Peyer's patch (tissue), 4 donors: ENCODE results near the gene CELF2. TPM values are rescaled to one million over a fixed set of nuclear protein-coding genes. Genes with fewer than 3 reads are reported as not detected.

Source experiments
- DNase-seq, 3 donors: peaks; one replicate each; pipeline ENCODE4 v3.0.0-alpha.2; 2017 to 2019
- H3K27ac ChIP-seq, 4 donors: fragments of 200-600 bp; sonication (generic); one replicate each; pipeline ENCODE4 v1.5.1; 2016 to 2019
- H3K27me3 ChIP-seq, 2 donors: fragments of 200-600 bp; sonication (generic); one replicate each; pipeline ENCODE4 v1.5.1; 2019
- H3K36me3 ChIP-seq, 3 donors: fragments of 200-600 bp; sonication (generic); one replicate each; pipeline ENCODE4 v1.5.1; 2016 to 2019
- H3K4me1 ChIP-seq, 4 donors: fragments of 200-600 bp; sonication (generic); one replicate each; pipeline ENCODE4 v1.5.1; 2016 to 2019
- H3K4me3 ChIP-seq, 4 donors: fragments of 200-600 bp; sonication (generic); 1 replicate in 3 of 4; 2 replicates in 1 of 4; pipeline ENCODE4 v1.5.1; 2016 to 2019; ENCODE audit warnings: mild to moderate bottlenecking in 1 of 4
- H3K9me3 ChIP-seq, 4 donors: fragments of 200-600 bp; sonication (generic); one replicate each; pipeline ENCODE4 v1.5.1; 2016 to 2019; ENCODE audit warnings: mild to moderate bottlenecking in 1 of 4
- CTCF ChIP-seq, 6 experiments: fragments of 450-650 bp in 4 of 6; fragments of 200-600 bp in 2 of 6; sonication (generic) in 1 of 6; IDR thresholded peaks; one replicate each; pipeline ENCODE4 v1.5.1; 2017 to 2019; ENCODE audit warnings: antibody characterized with exemption in 6 of 6, mild to moderate bottlenecking in 3 of 6, moderate library complexity in 1 of 6
- POLR2A ChIP-seq, 2 donors: fragments of 450-650 bp; IDR thresholded peaks; one replicate each; pipeline ENCODE4 v1.5.1; 2017; ENCODE audit warnings: antibody characterized with exemption in 2 of 2, mild to moderate bottlenecking in 2 of 2, moderate library complexity in 2 of 2
- total RNA-seq, 4 donors: library from RNA; depleted of rRNA; stranded (reverse); fragments of >200 nt; gene quantifications; one replicate each; pipeline ENCODE4 v1.1.0, GENCODE V29; 2016

CELF2 gene
- total RNA-seq, 4 donors from 2014 or later: 20.5 to 110 (median 40.7) TPM

- Histone ChIP-seq H3K4me1 (peaks cover 0 to 18% (median 1%) of the 10 kb centered on the region in 4 donors), H3K9me3 (no peaks in the 10 kb centered on the region), H3K27ac (no peak overlapping the region), H3K36me3 (no peaks in the 10 kb centered on the region), H3K4me3 (no peak overlapping the region), H3K27me3 (no peaks in the 10 kb centered on the region)
- TF ChIP-seq POLR2A (IDR thresholded peaks at IDR 0.05) (no peak), CTCF (IDR thresholded peaks at IDR 0.05) (no peak)
- no peak for DNase-seq
These were observed 184.2 kb downstream of the CELF2 start for GRCh38 chr10:11201911-11202310.

- H3K4me3 ChIP-seq: no peak overlapping the region
These were observed 186.8 kb downstream of the CELF2 start for GRCh38 chr10:11204351-11204942.

GRCh38 chr10:11205030-11205772 is 187.5 kb downstream of the CELF2 start:
- H3K27me3 ChIP-seq: no peaks in the 10 kb centered on the region
- no peaks in the 10 kb centered on the region for H3K36me3 ChIP-seq
- no peak for TF ChIP-seq POLR2A (IDR thresholded peaks at IDR 0.05)
- no peak for TF ChIP-seq CTCF (IDR thresholded peaks at IDR 0.05)
- DNase-seq: no peak
- H3K4me1 ChIP-seq: peaks cover 0 to 11% (median 0%) of the 10 kb centered on the region in 4 donors
- H3K27ac ChIP-seq: no peak overlapping the region
- H3K9me3 ChIP-seq: no peaks in the 10 kb centered on the region
- H3K4me3 ChIP-seq: no peak overlapping the region

More at GRCh38 chr10:11204351-11204942, 186.8 kb downstream of the CELF2 start:
- no peaks in the 10 kb centered on the region for H3K9me3 ChIP-seq
- no peaks in the 10 kb centered on the region for H3K27me3 ChIP-seq
- DNase-seq: no peak
- H3K4me1 ChIP-seq: peaks cover 0 to 5% (median 0%) of the 10 kb centered on the region in 4 donors
- TF ChIP-seq CTCF (IDR thresholded peaks at IDR 0.05) (no peak), POLR2A (IDR thresholded peaks at IDR 0.05) (no peak)
- no peak overlapping the region for H3K27ac ChIP-seq
- no peaks in the 10 kb centered on the region for H3K36me3 ChIP-seq

GRCh38 chr10:11206676-11207559 is 189.2 kb downstream of the CELF2 start:
- H3K36me3 ChIP-seq: no peaks in the 10 kb centered on the region
- DNase-seq: no peak
- no peak overlapping the region for H3K27ac ChIP-seq
- H3K4me1 ChIP-seq: peaks cover 0 to 15% (median 3%) of the 10 kb centered on the region in 4 donors
- H3K4me3 ChIP-seq: no peak overlapping the region
- TF ChIP-seq POLR2A (IDR thresholded peaks at IDR 0.05) (no peak), CTCF (IDR thresholded peaks at IDR 0.05) (no peak)
- H3K9me3 ChIP-seq: no peaks in the 10 kb centered on the region
- no peaks in the 10 kb centered on the region for H3K27me3 ChIP-seq

- DNase-seq: no peak
- peaks cover 0 to 21% (median 3%) of the 10 kb centered on the region in 4 donors for H3K4me1 ChIP-seq
- TF ChIP-seq CTCF (IDR thresholded peaks at IDR 0.05) (no peak), POLR2A (IDR thresholded peaks at IDR 0.05) (no peak)
- no peaks in the 10 kb centered on the region for H3K27me3 ChIP-seq
- no peak overlapping the region for H3K4me3 ChIP-seq
- no peaks in the 10 kb centered on the region for H3K36me3 ChIP-seq
- no peaks in the 10 kb centered on the region for H3K9me3 ChIP-seq
- H3K27ac ChIP-seq: no peak overlapping the region
These were observed 189.8 kb downstream of the CELF2 start for GRCh38 chr10:11207560-11207844.
